CD4-positive, alpha-beta T cell treated with Interleukin-21 for 1 hour (primary cell): ENCODE results near the gene NAA10.
A peak's percentile ranks its signal among the peaks of the same experiment; 100 is the strongest.

ENCODE experiments used
- DNase-seq: peaks from one replicate; pipeline ENCODE4 v3.0.0-alpha.2; 2020

Gene NAA10

GRCh38 chrX:153948002-153948466 is 13.2 kb upstream of the NAA10 start:
- no peak for DNase-seq

DNA sequence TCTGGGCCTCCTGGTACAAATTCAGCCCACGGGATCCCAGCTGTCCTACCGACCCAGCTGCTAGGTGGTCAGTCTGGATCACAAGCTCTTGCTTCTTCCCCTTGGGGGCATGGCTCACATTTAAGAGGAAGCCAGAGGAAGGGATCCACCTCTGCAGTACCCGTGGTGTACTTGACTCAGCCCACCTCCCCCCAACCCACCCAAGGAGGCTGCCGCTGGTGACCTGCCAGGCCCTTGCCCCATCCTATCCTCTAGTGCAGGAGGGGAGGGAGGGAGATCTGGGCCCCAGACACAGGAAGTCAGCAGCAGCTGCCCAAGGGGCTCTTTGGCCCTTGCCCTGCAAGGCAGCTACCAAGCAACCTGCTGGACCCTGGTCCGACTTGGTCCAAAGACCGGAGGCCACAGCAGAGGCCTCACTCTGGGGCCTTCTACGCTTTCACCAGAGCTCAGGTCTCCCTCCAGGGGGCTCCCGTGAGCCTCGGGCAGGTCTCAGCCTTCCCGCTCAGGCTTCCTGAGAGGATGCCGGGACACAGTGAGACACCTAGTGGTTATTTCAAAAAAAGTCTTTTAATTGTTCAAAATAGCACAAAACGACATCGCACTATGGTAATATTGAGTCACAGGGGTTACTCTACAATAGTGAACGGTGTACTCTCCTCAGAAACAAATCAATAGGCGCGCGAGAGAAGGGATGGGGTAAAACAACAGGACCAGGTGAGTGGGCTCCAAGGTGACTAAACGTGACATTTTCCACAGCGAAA is 12.4 kb upstream of the NAA10 start:
- DNase-seq, result peak; percentile 84

GRCh38 chrX:153945956-153946943 is 11.4 kb upstream of the NAA10 start:
- no peak for DNase-seq

- no peak for DNase-seq
These were observed 9.9 kb upstream of the NAA10 start for GRCh38 chrX:153944800-153945150.

DNA sequence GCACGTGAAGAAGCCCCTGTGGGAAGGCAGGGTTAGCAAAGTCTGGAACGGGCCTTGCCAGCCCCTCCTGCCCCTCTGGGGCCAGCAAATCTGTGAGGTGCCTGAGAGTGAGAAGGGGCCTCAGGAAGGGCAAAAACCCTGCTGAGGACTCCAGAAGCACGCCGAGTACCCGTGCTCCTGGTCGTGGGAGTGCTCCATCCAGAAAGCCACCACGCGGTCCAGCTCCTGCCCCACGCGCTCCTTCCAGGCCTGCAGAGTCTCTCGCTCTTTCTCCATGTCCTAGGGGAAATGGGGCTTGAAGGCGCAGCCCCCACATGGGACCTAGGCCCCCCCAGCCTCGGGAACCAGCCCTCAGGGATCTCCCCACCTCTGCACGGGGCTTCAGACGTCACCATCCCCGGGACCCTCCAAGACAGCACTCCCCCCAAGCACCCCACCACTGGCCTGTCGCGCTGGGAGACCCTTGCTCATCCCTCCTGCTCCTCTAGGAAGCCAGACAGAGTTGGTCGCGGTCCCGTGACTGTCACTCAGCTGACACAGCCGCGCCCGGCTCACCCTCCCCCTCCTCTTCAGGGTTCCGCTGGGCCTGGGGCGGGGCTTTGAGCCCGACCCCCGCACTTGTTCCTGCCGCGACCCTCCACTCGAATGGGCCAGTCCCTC is 9.4 kb upstream of the NAA10 start, which contains the start of gene RENBP:
TSS of gene RENBP (minus strand) at position 504 of the 660 bp plus-strand sequence. CDS start at position 471, 33 bp downstream.
- peak; percentile 42 for DNase-seq

GRCh38 chrX:153941336-153942252 is 6.8 kb upstream of the NAA10 start:
- DNase-seq, result no peak

GRCh38 chrX:153939573-153939972 is 4.7 kb upstream of the NAA10 start:
- no peak for DNase-seq

GRCh38 chrX:153938226-153938786 is 3.5 kb upstream of the NAA10 start:
- DNase-seq, result no peak

DNA sequence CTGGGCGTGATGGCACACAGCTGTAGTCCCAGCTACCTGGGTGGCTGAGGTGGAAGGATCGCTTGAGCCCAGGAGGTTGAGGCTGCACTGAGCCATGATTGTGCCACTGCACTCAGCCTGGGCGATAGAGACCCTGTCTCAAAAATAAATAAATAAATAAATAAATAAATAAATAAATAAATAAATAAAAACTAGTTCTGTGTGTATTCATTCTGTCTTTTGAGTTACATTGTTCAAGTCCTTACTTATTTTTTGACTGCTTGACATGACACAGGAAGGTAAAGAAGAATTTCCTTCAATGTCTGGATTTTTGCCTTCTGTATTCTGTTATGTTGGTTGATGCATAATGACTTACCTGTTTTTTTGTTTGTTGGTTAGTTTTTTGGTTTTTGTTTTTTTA is 2.2 kb upstream of the NAA10 start:
- DNase-seq, result no peak

- DNase-seq, result no peak
These were observed 552 bp upstream of the NAA10 start for GRCh38 chrX:153935326-153935851.

DNA sequence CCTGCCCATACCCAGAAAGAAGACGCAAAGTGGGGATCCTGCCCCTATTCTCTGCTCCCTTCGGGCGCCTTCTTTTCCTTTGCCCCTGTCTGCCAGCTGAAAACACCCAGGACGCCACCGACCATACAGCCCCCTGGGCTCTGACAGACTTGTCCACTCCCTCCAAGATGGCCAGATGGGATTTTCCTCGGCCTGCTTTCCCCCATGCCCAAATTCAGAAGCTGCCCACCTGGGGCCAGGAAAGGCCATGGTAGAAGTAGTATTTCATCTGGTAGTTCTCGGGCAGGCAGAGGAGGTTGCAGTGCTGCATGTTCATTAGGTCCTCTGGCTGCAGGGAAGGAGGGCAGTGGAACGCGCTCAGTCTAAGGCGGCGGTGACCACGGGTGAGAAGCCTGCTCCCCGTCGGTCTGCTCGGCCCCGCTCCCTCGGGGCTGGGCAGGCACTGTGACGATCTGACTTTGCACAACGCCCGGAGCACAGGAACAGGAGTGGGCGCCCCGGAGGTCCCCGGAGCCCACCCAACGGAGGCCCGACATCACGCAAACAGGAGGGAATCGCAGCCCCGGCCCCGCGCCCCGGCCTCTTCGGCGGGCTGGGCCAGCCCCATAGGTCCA is 582 bp downstream of the NAA10 start:
- DNase-seq, result no peak

- no peak for DNase-seq
These were observed 1.1 kb downstream of the NAA10 start for GRCh38 chrX:153933748-153934147.

DNA sequence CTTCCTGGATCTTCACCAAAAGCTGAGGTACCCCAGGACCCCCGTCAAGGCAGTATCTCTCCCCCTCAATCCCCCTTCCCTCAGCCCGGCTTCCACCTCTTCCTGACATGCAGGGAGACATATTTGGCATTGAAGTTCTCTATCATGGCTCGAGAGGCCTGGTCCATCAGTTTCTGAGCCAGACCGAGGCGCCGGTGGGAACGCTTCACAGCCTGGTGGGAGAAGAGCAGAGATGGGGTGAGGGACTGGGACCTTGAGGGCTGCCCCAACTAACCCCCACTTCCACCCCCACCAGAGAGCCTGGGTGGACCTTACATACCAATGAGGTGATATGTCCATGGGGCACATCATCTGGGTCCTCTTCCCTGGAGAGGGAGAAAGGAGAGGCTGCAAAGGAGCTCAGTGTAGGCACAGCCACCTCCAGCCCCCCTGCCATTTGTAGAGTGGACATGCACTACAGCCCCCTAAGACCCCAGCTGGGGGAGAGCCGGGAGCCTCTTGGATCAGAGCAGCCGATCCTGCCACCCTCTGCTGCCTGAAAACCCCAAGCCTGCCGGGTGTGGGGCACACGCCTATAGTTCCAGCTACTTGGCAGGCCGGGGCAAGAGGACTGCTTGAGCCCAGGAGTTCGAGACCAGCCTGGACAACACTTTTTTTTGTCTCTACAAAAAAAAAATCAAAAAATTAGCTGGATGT is 2.5 kb downstream of the NAA10 start:
- DNase-seq, result no peak

- no peak for DNase-seq
These were observed 3.1 kb downstream of the NAA10 start for GRCh38 chrX:153931748-153932147.

- DNase-seq, result no peak
These were observed 3.7 kb downstream of the NAA10 start for GRCh38 chrX:153931151-153931550.

GRCh38 chrX:153930011-153930910 is 4.6 kb downstream of the NAA10 start:
- DNase-seq, result no peak

DNA sequence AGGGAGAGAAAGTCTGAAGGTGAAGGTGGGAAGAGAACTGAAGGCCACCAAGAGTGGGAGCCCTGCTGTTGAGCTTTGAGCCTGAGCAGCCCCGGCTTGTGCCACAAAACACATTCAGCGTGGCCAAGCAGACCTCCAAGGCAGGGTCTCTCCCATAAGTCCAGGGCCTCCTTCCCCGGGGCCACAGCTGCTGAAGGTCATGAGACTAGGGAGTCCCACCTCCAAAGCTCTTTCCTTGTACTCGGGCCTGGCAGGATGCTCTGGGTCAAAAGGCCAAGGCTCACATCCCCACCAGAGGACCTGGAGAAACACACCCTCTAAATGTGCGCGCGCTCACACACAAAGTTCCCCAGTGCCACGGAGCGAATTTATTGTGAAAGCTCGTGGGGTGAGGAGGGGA is 5.3 kb downstream of the NAA10 start:
- no peak for DNase-seq

DNA sequence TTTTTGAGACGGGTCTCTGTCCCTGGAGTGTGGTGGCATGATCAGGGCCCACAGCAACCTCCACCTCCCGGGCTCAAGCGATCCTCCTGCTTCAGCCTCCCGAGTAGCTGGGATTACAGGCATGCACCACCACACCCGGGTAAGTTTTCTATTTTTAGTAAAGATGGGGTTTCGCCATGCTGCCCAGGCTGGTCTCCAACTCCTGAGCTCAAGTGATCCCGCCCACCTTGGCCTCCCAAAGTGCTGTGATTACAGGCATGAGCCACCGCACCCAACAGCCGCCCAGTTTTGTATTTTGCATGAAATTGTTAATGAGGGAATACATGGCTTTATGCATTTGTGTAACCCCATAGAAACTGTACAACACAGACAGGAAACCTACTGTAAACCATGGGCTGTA is 6.0 kb downstream of the NAA10 start:
- DNase-seq, result no peak
